Chondrocyte (in vitro differentiated cells): Measurements from ENCODE around the gene C10orf90. TPM values are rescaled to one million over a fixed set of nuclear protein-coding genes. Genes with fewer than 3 reads are reported as not detected.

ENCODE experiments used
- DNase-seq: peaks from one replicate; pipeline ENCODE4 v3.0.0; 2021; ENCODE audit warnings: mixed read lengths, low spot score
- H3K27ac Mint-ChIP-seq: one replicate; pipeline ENCODE4 v1.8.0; 2021; ENCODE audit warnings: mild to moderate bottlenecking, moderate library complexity, mixed read lengths; ENCODE audit not compliant: unreplicated experiment
- H3K27me3 Mint-ChIP-seq: 2 replicates; pipeline ENCODE4 v1.8.0; 2021; ENCODE audit warnings: low read depth, mixed read lengths
- H3K36me3 Mint-ChIP-seq: 2 replicates; pipeline ENCODE4 v1.8.0; 2021; ENCODE audit warnings: low read depth, mixed read lengths
- H3K4me1 Mint-ChIP-seq: 2 replicates; pipeline ENCODE4 v1.8.0; 2021; ENCODE audit warnings: low read depth, mild to moderate bottlenecking, mixed read lengths
- H3K4me3 Mint-ChIP-seq: one replicate; pipeline ENCODE4 v1.8.0; 2021; ENCODE audit warnings: mild to moderate bottlenecking, moderate library complexity, mixed read lengths; ENCODE audit not compliant: unreplicated experiment
- H3K9me3 Mint-ChIP-seq: 2 replicates; pipeline ENCODE4 v1.8.0; 2021; ENCODE audit warnings: low read depth, mixed read lengths
- CTCF ChIP-seq: fragments of 200-600 bp; sonication (generic); IDR thresholded peaks from 2 replicates; pipeline ENCODE4 v1.5.0; 2021; ENCODE audit warnings: antibody characterized with exemption, mild to moderate bottlenecking, moderate library complexity
- long read RNA-seq: library from polyadenylated mRNA; stranded (forward); transcript quantifications from one replicate; pipeline ENCODE4 v2.0.0, GENCODE V29; 2021
- total RNA-seq: library from RNA; stranded (reverse); gene quantifications from 3 replicates; pipeline ENCODE4 v1.2.1, GENCODE V29; 2021

The C10orf90 gene
- 0.44 TPM in 1 of 3 replicates, not detected in the others for total RNA-seq
- long read RNA-seq = 0 reads

GRCh38 chr10:126670056-126670894 is at the start of gene C10orf90:
TSS of gene C10orf90 (minus strand) at chr10:126670693. CDS start at chr10:126670480, 213 bp downstream.
- Mint-ChIP-seq H3K27ac (no peak within 1 kb of the TSS), H3K36me3 (no peaks in the 10 kb centered on the region), H3K4me3 (no peak within 1 kb of the TSS), H3K9me3 (no peaks in the 10 kb centered on the region), H3K27me3 (peaks cover 19% of the 10 kb centered on the region), H3K4me1 (no peaks in the 10 kb centered on the region)
- no peak for TF ChIP-seq CTCF
- no peak for DNase-seq

GRCh38 chr10:126716366-126716765 is 45.9 kb upstream of the C10orf90 start:
- no peak for DNase-seq
- Mint-ChIP-seq H3K4me1 (no peaks in the 10 kb centered on the region), H3K27me3 (peaks cover 31% of the 10 kb centered on the region), H3K27ac (no peak overlapping the region), H3K4me3 (no peak overlapping the region), H3K9me3 (no peaks in the 10 kb centered on the region), H3K36me3 (no peaks in the 10 kb centered on the region)
- TF ChIP-seq CTCF = no peak

GRCh38 chr10:126713594-126713993 is 43.1 kb upstream of the C10orf90 start:
- TF ChIP-seq CTCF = no peak
- H3K36me3 Mint-ChIP-seq = no peaks in the 10 kb centered on the region
- H3K4me3 Mint-ChIP-seq = no peak overlapping the region

GRCh38 chr10:126712681-126713080 is 42.2 kb upstream of the C10orf90 start:
- no peak overlapping the region for H3K4me3 Mint-ChIP-seq
- no peaks in the 10 kb centered on the region for H3K4me1 Mint-ChIP-seq
- no peaks in the 10 kb centered on the region for H3K36me3 Mint-ChIP-seq
- peaks cover 15% of the 10 kb centered on the region for H3K27me3 Mint-ChIP-seq
- no peak for DNase-seq
- H3K9me3 Mint-ChIP-seq = peaks cover 8% of the 10 kb centered on the region
- TF ChIP-seq CTCF = no peak
- no peak overlapping the region for H3K27ac Mint-ChIP-seq

More at GRCh38 chr10:126713594-126713993, 43.1 kb upstream of the C10orf90 start:
- Mint-ChIP-seq H3K9me3 (peaks cover 8% of the 10 kb centered on the region), H3K4me1 (no peaks in the 10 kb centered on the region), H3K27ac (no peak overlapping the region), H3K27me3 (peaks cover 18% of the 10 kb centered on the region)
- no peak for DNase-seq

GRCh38 chr10:126705951-126706565 is 35.6 kb upstream of the C10orf90 start:
- no peak for TF ChIP-seq CTCF
- DNase-seq = no peak
- no peak overlapping the region for H3K27ac Mint-ChIP-seq
- peaks cover 2% of the 10 kb centered on the region for H3K36me3 Mint-ChIP-seq
- H3K4me3 Mint-ChIP-seq = no peak overlapping the region
- H3K4me1 Mint-ChIP-seq = no peaks in the 10 kb centered on the region
- peaks cover 33% of the 10 kb centered on the region for H3K27me3 Mint-ChIP-seq
- peaks cover 8% of the 10 kb centered on the region for H3K9me3 Mint-ChIP-seq
